K562 (cell line): ENCODE results near the gene FARP2. TPM values are rescaled to one million over a fixed set of nuclear protein-coding genes. Genes with fewer than 3 reads are reported as not detected.

Experiments
- ATAC-seq: fragments of 200-7000 bp; cut with Tn5 transposase; 3 replicates; pipeline ENCODE4 v1.9.1; 2020; ENCODE audit warnings: moderate library complexity
- BruUV-seq: library from RNA; stranded (reverse); fragments of 400-500 nt; replicated peaks from 2 replicates; lab custom pipeline; 2021; lab: Mats Ljungman, UMichigan
- CTCF ChIA-PET: fragments of 300-600 bp; formaldehyde crosslinking; extraction: SDS; loops from one replicate; lab custom pipeline; 2021; ENCODE audit warnings: low intra/inter-chr PET ratio; lab: Yijun Ruan, JAX
- POLR2A ChIA-PET: fragments of 300-600, 350-650 bp; sonication (Branson Sonifier 250); formaldehyde crosslinking; extraction: SDS; loops from one replicate; lab custom pipeline; 2021; ENCODE audit warnings: antibody characterized with exemption, inconsistent platforms; lab: Yijun Ruan, JAX
- DNase-seq, 4 experiments: peaks; one replicate each; pipeline versions ENCODE4 v3.0.0 to v3.0.0-alpha.2; 2011 to 2018; ENCODE audit warnings: low spot score in 3 of 4, mixed read lengths in 3 of 4; ENCODE audit errors: extremely low read depth in 1 of 4
- FAIRE-seq: peaks from 2 replicates; lab custom pipeline; 2011; peaks lifted over from hg19 to GRCh38; lab: Jason Lieb, UNC
- H2AFZ ChIP-seq: 2 replicates; pipeline ENCODE4 v1.6.0; 2011; ENCODE audit warnings: low read depth, low read length, control low read depth, inconsistent platforms
- H3K27ac ChIP-seq: fragments of 200-600 bp; 3 replicates; pipeline ENCODE4 v1.8.0; 2011; ENCODE audit warnings: low read depth, mild to moderate bottlenecking, control low read depth, inconsistent platforms, low read length, moderate library complexity, mixed read lengths; ENCODE audit errors: extremely low read depth
- H3K27me3 ChIP-seq, 2 experiments: fragments of 300-600 bp in 1 of 2; 2 replicates in 1 of 2; 3 replicates in 1 of 2; pipeline versions ENCODE4 v1.6.0 to v1.8.0; 2011; ENCODE audit warnings: inconsistent platforms in 2 of 2, low read length in 2 of 2, mild to moderate bottlenecking in 1 of 2, mixed read lengths in 1 of 2, moderate library complexity in 1 of 2; ENCODE audit not compliant: control insufficient read depth in 2 of 2, insufficient read depth in 2 of 2
- H3K36me3 ChIP-seq: fragments of 300-600 bp; 3 replicates; pipeline ENCODE4 v1.8.0; 2011; ENCODE audit warnings: mild to moderate bottlenecking, low read length, inconsistent platforms; ENCODE audit not compliant: control insufficient read depth, insufficient read depth
- H3K4me1 ChIP-seq, 2 experiments: fragments of 200-600 bp in 1 of 2; replicated peaks in 1 of 2; 2 replicates in 1 of 2; 3 replicates in 1 of 2; pipeline versions ENCODE4 v1.5.1 to v1.8.0; 2011; ENCODE audit warnings: inconsistent platforms in 2 of 2, low read length in 2 of 2, mild to moderate bottlenecking in 1 of 2, mixed read lengths in 1 of 2, moderate library complexity in 1 of 2; ENCODE audit not compliant: control insufficient read depth in 2 of 2, insufficient read depth in 2 of 2
- H3K4me2 ChIP-seq: 2 replicates; pipeline ENCODE4 v1.6.1; 2011; ENCODE audit warnings: low read length, control low read depth, inconsistent platforms, mixed read lengths; ENCODE audit not compliant: insufficient read depth
- H3K4me3 ChIP-seq: fragments of 200-600 bp; sonication (generic), shearing (Covaris generic); 2 replicates; pipeline ENCODE4 v1.5.1; 2016; ENCODE audit warnings: control low read depth, inconsistent platforms
- H3K79me2 ChIP-seq: fragments of 200-600 bp; 3 replicates; pipeline ENCODE4 v1.8.0; 2011; ENCODE audit warnings: low read length, inconsistent platforms; ENCODE audit not compliant: control insufficient read depth, insufficient read depth
- H3K9ac ChIP-seq, 2 experiments: 2 replicates each; pipeline versions ENCODE4 v1.6.0 to v1.6.1; 2011; ENCODE audit warnings: low read depth in 2 of 2, low read length in 2 of 2, control low read depth in 1 of 2, inconsistent platforms in 1 of 2, mild to moderate bottlenecking in 1 of 2, mixed read lengths in 1 of 2; ENCODE audit not compliant: insufficient read depth in 1 of 2
- H3K9me1 ChIP-seq: one replicate; pipeline ENCODE4 v1.6.0; 2011; ENCODE audit warnings: inconsistent platforms, mild to moderate bottlenecking, low read length, moderate library complexity; ENCODE audit not compliant: control insufficient read depth, insufficient read depth
- H3K9me3 ChIP-seq: replicated peaks from 2 replicates; pipeline ENCODE4 v1.5.1; 2011; ENCODE audit warnings: low read depth, low read length, inconsistent platforms; ENCODE audit not compliant: control insufficient read depth, insufficient read depth
- H4K20me1 ChIP-seq: replicated peaks from 2 replicates; pipeline ENCODE4 v1.6.1; 2011; ENCODE audit warnings: low read length, inconsistent platforms, mixed read lengths; ENCODE audit not compliant: control insufficient read depth, insufficient read depth
- CBX3 ChIP-seq, 2 experiments: IDR thresholded peaks; 1 replicate in 1 of 2; 2 replicates in 1 of 2; pipeline ENCODE4 v1.6.1; 2012; ENCODE audit warnings: inconsistent platforms in 2 of 2, low read length in 2 of 2, borderline replicate concordance in 1 of 2, control low read depth in 1 of 2
- CGGBP1 ChIP-seq: fragments of 250-450 bp; sonication (Bioruptor Pico); IDR thresholded peaks from 2 replicates; pipeline ENCODE4 v1.9.0; 2021; ENCODE audit warnings: mild to moderate bottlenecking
- FOSL1 ChIP-seq: fragments of 200-800 bp; sonication (Bioruptor generic); conservative IDR thresholded peaks from 2 replicates; pipeline ENCODE4 v1.6.1; 2016; ENCODE audit warnings: missing genetic modification characterization, missing compliant biosample characterization
- JUNB ChIP-seq: fragments of 450-650 bp; formaldehyde crosslinking; conservative IDR thresholded peaks from 2 replicates; pipeline ENCODE4 v1.4.0; 2020; ENCODE audit warnings: mild to moderate bottlenecking
- L3MBTL2 ChIP-seq: fragments of 450-650 bp; IDR thresholded peaks from 2 replicates; pipeline ENCODE4 v1.6.1; 2016; ENCODE audit warnings: mild to moderate bottlenecking, moderate library complexity
- MAFK ChIP-seq: IDR thresholded peaks from 2 replicates; pipeline ENCODE4 v1.6.1; 2011; ENCODE audit warnings: low read length, improper control_type of control experiment
- STAT5A ChIP-seq: IDR thresholded peaks from 2 replicates; pipeline ENCODE4 v1.6.1; 2012; ENCODE audit warnings: low read length, inconsistent platforms, borderline replicate concordance
- ZC3H11A ChIP-seq: IDR thresholded peaks from 2 replicates; pipeline ENCODE4 v1.6.1; 2012; ENCODE audit warnings: low read depth, low read length, improper control_type of control experiment
- ZNF75A ChIP-seq: fragments of 450-650 bp; formaldehyde crosslinking; IDR thresholded peaks from 2 replicates; pipeline ENCODE4 v1.4.0; 2020; ENCODE audit warnings: mild to moderate bottlenecking
- WGBS: fragments of 100-300 bp; shearing (Covaris generic); methylation state at CpG from one replicate; pipeline ENCODE4 v1.1.6; 2016; ENCODE audit warnings: low coverage, mixed read lengths; ENCODE audit not compliant: insufficient coverage; ENCODE audit errors: missing lambda C conversion rate; 5-methylcytosine and 5-hydroxymethylcytosine counted together
- in situ Hi-C: fragments of 300-500 bp; cut with MboI; formaldehyde crosslinking; loops from 4 replicates; pipeline ENCODE4 v1.15.0; 2018; ENCODE audit warnings: inconsistent platforms, mixed read lengths
- intact Hi-C: fragments of 100-400 bp; cut with micrococcal nuclease; formaldehyde crosslinking; loops from 2 replicates; pipeline ENCODE4 v1.14.2; 2022
- polyA plus RNA-seq, 8 experiments: library from polyadenylated mRNA; depleted of rRNA in 4 of 8; stranded (reverse) in 5 of 8; unstranded in 3 of 8; fragments of >200 nt; fragmentation: Nextera tagmentation in 2 of 8; fragmentation: Illumina TruSeq in 1 of 8; extraction: Ambion mirVana in 2 of 8; extraction: Trizol in 1 of 8; gene quantifications; 2 replicates each; pipeline versions ENCODE4 v1.2.1 to v1.2.3, GENCODE V29; 2011 to 2014; ENCODE audit warnings: inconsistent platforms in 1 of 8, missing spikeins in 1 of 8
- total RNA-seq, 7 experiments: library from RNA; depleted of rRNA in 6 of 7; stranded (reverse); fragments of >200 nt in 6 of 7; fragmentation: Illumina TruSeq in 2 of 7; extraction: Trizol in 2 of 7; gene quantifications; 2 replicates each; pipeline versions ENCODE4 v1.2.1 to v1.2.3, GENCODE V29; 2011 to 2021; ENCODE audit warnings: low replicate concordance in 1 of 7
- TF ChIP-seq, protein P1 (sequence below), 2 experiments: fragments of 450-650 bp; IDR thresholded peaks; 2 replicates each; pipeline ENCODE4 v1.6.1; 2016

FARP2 gene
- total and polyA plus RNA-seq, 9 of the 15 experiments (the other 6 are each of a cell fraction or from before 2014, with no cell fraction given) = 4.1 to 38.1 (median 21.1) TPM

- intact Hi-C loops = no loop called here
Observed at GRCh38 chr2:241310917-241311566, 45.0 kb upstream of the FARP2 start.

GRCh38 chr2:241312082-241312481 is 44.0 kb upstream of the FARP2 start:
- FAIRE-seq (peak; percentile 42), DNase-seq (no peak), ATAC-seq (no peak)
- POLR2A ChIA-PET = interaction anchor here (0.6 kb wide), 1 partner anchor 19 kb away, joined by 3 read pairs; no protein-coding TSS in a partner anchor
- Histone ChIP-seq H3K27ac (peak overlapping the region; percentile 35; the same call in 1 of the 3 replicates), H3K4me2 (peak overlapping the region; percentile 24; the same call in 1 of the 2 replicates), H2AFZ (no peak overlapping the region), H3K9me3 (no peaks in the 10 kb centered on the region), H3K9me1 (no peaks in the 10 kb centered on the region), H3K4me1 (peaks cover 23 to 31% of the 10 kb centered on the region in 2 experiments; a peak in 4 of 5 replicates), H3K27me3 (no peaks in the 10 kb centered on the region), H3K9ac (peak overlapping the region in 1 of 2 experiments; percentile 22; a peak in 1 of 4 replicates), H3K79me2 (peaks cover 95% of the 10 kb centered on the region), H3K4me3 (no peak overlapping the region), H3K36me3 (peaks cover 35% of the 10 kb centered on the region), H4K20me1 (peaks cover 20% of the 10 kb centered on the region)
- TF ChIP-seq L3MBTL2 (0 out of 2 replicates have a peak, but pooled peaks have one; percentile 15), FOSL1 (tag) (peak; percentile 40)
- TF ChIP-seq, protein P1, sequence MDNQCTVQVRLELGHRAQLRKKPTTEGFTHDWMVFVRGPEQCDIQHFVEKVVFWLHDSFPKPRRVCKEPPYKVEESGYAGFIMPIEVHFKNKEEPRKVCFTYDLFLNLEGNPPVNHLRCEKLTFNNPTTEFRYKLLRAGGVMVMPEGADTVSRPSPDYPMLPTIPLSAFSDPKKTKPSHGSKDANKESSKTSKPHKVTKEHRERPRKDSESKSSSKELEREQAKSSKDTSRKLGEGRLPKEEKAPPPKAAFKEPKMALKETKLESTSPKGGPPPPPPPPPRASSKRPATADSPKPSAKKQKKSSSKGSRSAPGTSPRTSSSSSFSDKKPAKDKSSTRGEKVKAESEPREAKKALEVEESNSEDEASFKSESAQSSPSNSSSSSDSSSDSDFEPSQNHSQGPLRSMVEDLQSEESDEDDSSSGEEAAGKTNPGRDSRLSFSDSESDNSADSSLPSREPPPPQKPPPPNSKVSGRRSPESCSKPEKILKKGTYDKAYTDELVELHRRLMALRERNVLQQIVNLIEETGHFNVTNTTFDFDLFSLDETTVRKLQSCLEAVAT (IDR thresholded peaks at IDR 0.05) = no peak
- CTCF ChIA-PET = no interaction called here
- BruUV-seq = no TSS peak
- 21% methylated on average over 4 of the region's 4 CpGs for WGBS
- intact Hi-C loops = no loop called here
- in situ Hi-C loops = no loop called here

More at GRCh38 chr2:241310917-241311566, 45.0 kb upstream of the FARP2 start:
- no peak overlapping the region for H3K27ac ChIP-seq
- WGBS = 76% methylated on average over 11 of the region's 13 CpGs
- no peak for DNase-seq
- H3K9me3 ChIP-seq = no peaks in the 10 kb centered on the region
- CTCF ChIA-PET = no interaction called here
- H3K4me2 ChIP-seq = no peak overlapping the region
- H3K9me1 ChIP-seq = no peaks in the 10 kb centered on the region
- no peak overlapping the region for H2AFZ ChIP-seq
- TF ChIP-seq JUNB (CRISPR knock-in tag) (no peak), ZC3H11A (no peak), CGGBP1 (CRISPR knock-in tag) (no peak), STAT5A (no peak), ZNF75A (CRISPR knock-in tag) (no peak), CBX3 (IDR thresholded peaks at IDR 0.05; ENCODE audit: borderline replicate concordance in 1 of 2, low read length in 2 of 2) (no peak), MAFK (no peak)
- H4K20me1 ChIP-seq = peaks cover 10% of the 10 kb centered on the region
- no TSS peak for BruUV-seq
- POLR2A ChIA-PET = interaction anchor here (0.6 kb wide), 1 partner anchor 63 kb away, joined by 3 read pairs; no protein-coding TSS in a partner anchor
- no peak overlapping the region for H3K9ac ChIP-seq
- peaks cover 30% of the 10 kb centered on the region for H3K36me3 ChIP-seq
- peaks cover 19 to 33% of the 10 kb centered on the region in 2 experiments; a peak in 4 of 5 replicates for H3K4me1 ChIP-seq
- no peak overlapping the region for H3K4me3 ChIP-seq
- no peak for ATAC-seq
- no peak for FAIRE-seq
- H3K27me3 ChIP-seq = no peaks in the 10 kb centered on the region
- in situ Hi-C loops = no loop called here
- H3K79me2 ChIP-seq = peaks cover 95% of the 10 kb centered on the region
